HepG2 (cell line): ENCODE measurements around the gene CCND1. TPM values are rescaled to one million over a fixed set of nuclear protein-coding genes. Genes with fewer than 3 reads are reported as not detected.

Experiments
- ATAC-seq: fragments of 200-7000 bp; cut with Tn5 transposase; 3 replicates; pipeline ENCODE4 v1.9.1; 2020; ENCODE audit warnings: mild to moderate bottlenecking, moderate library complexity
- BruUV-seq: library from RNA; stranded (reverse); fragments of 400-500 nt; replicated peaks from 2 replicates; lab custom pipeline; 2021; lab: Mats Ljungman, UMichigan
- CTCF ChIA-PET: fragments of 300-600 bp; formaldehyde crosslinking; extraction: SDS; loops from one replicate; lab custom pipeline; 2021; ENCODE audit warnings: low total read pairs, inconsistent platforms, low intra/inter-chr PET ratio; lab: Yijun Ruan, JAX
- POLR2A ChIA-PET: fragments of 350-600 bp; sonication (Branson Sonifier 250); formaldehyde crosslinking; loops from one replicate; lab custom pipeline; 2020; ENCODE audit warnings: antibody characterized with exemption, inconsistent platforms; lab: Yijun Ruan, JAX
- DNase-seq: peaks from one replicate; pipeline ENCODE4 v3.0.0-alpha.2; 2015; ENCODE audit warnings: low spot score
- FAIRE-seq: peaks from 3 replicates; lab custom pipeline; 2011; peaks lifted over from hg19 to GRCh38; lab: Jason Lieb, UNC
- H2AFZ ChIP-seq: one replicate; pipeline ENCODE4 v1.6.1; 2011; ENCODE audit warnings: low read length, inconsistent platforms
- H3K27ac ChIP-seq: fragments of 300-600 bp; 3 replicates; pipeline ENCODE4 v1.8.0; 2011; ENCODE audit warnings: mixed run types, mild to moderate bottlenecking, mixed read lengths, low read length, inconsistent platforms; ENCODE audit not compliant: insufficient read depth; ENCODE audit errors: extremely low read length
- H3K27me3 ChIP-seq, 2 experiments: fragments of 200-600 bp in 1 of 2; 2 replicates in 1 of 2; 3 replicates in 1 of 2; pipeline versions ENCODE4 v1.6.0 to v1.8.0; 2011; ENCODE audit warnings: low read length in 2 of 2, mild to moderate bottlenecking in 2 of 2, moderate library complexity in 2 of 2, inconsistent platforms in 1 of 2; ENCODE audit not compliant: insufficient read depth in 2 of 2, control insufficient read depth in 1 of 2
- H3K36me3 ChIP-seq, 2 experiments: fragments of 200-600 bp in 1 of 2; replicated peaks in 1 of 2; 2 replicates in 1 of 2; 3 replicates in 1 of 2; pipeline versions ENCODE4 v1.5.1 to v1.8.0; 2011; ENCODE audit warnings: low read length in 2 of 2, inconsistent platforms in 1 of 2; ENCODE audit not compliant: insufficient read depth in 2 of 2, control insufficient read depth in 1 of 2
- H3K4me1 ChIP-seq: 2 replicates; pipeline ENCODE4 v1.5.1; 2012; ENCODE audit warnings: low read length, inconsistent platforms; ENCODE audit not compliant: insufficient read depth
- H3K4me2 ChIP-seq: 2 replicates; pipeline ENCODE4 v1.6.0; 2011; ENCODE audit warnings: low read depth, low read length, inconsistent platforms
- H3K4me3 ChIP-seq, 3 experiments: fragments of 200-600 bp in 1 of 3; sonication (generic), shearing (Covaris generic) in 1 of 3; replicated peaks in 1 of 3; 2 replicates each; pipeline ENCODE4 v1.5.1; 2011 to 2016; ENCODE audit warnings: low read length in 3 of 3, inconsistent platforms in 2 of 3, low read depth in 2 of 3, mild to moderate bottlenecking in 2 of 3, control low read depth in 1 of 3, mixed read lengths in 1 of 3; ENCODE audit not compliant: insufficient read depth in 1 of 3
- H3K79me2 ChIP-seq: one replicate; pipeline ENCODE4 v1.6.1; 2011; ENCODE audit warnings: low read length, inconsistent platforms; ENCODE audit not compliant: insufficient read depth
- H3K9ac ChIP-seq: 2 replicates; pipeline ENCODE4 v1.6.0; 2011; ENCODE audit warnings: mild to moderate bottlenecking, low read depth, low read length, inconsistent platforms; ENCODE audit not compliant: insufficient read depth
- H3K9me3 ChIP-seq: 2 replicates; pipeline ENCODE4 v1.5.1; 2012; ENCODE audit warnings: mild to moderate bottlenecking, low read length
- H4K20me1 ChIP-seq: 2 replicates; pipeline ENCODE4 v1.6.0; 2011; ENCODE audit warnings: inconsistent platforms, mild to moderate bottlenecking, low read length, moderate library complexity; ENCODE audit not compliant: insufficient read depth
- EHMT2 ChIP-seq: fragments of 200-600 bp; sonication (generic); IDR thresholded peaks from 2 replicates; pipeline ENCODE4 v1.7.0; 2017; ENCODE audit warnings: antibody characterized with exemption, low read depth, low read length, borderline replicate concordance
- FOXJ3 ChIP-seq: sonication (generic); formaldehyde crosslinking; IDR thresholded peaks from 2 replicates; pipeline ENCODE4 v1.4.0; 2020; ENCODE audit warnings: missing genetic modification reagents, mild to moderate bottlenecking, borderline replicate concordance
- NFE2L2 ChIP-seq: fragments of 150-350 bp; IDR thresholded peaks from 2 replicates; pipeline ENCODE4 v1.6.1; 2014; ENCODE audit warnings: low read length
- NPAS2 ChIP-seq: sonication (generic); formaldehyde crosslinking; IDR thresholded peaks from 2 replicates; pipeline ENCODE4 v1.8.0; 2022; ENCODE audit warnings: mild to moderate bottlenecking, missing genetic modification reagents, borderline replicate concordance
- SCMH1 ChIP-seq: sonication (generic); formaldehyde crosslinking; IDR thresholded peaks from 2 replicates; pipeline ENCODE4 v1.9.0; 2021; ENCODE audit warnings: missing genetic modification reagents, mild to moderate bottlenecking, borderline replicate concordance
- ZNF605 ChIP-seq: sonication (generic); formaldehyde crosslinking; IDR thresholded peaks from 2 replicates; pipeline ENCODE4 v1.8.0; 2022; ENCODE audit warnings: mild to moderate bottlenecking, missing genetic modification reagents
- ZNF768 ChIP-seq: sonication (generic); formaldehyde crosslinking; IDR thresholded peaks from 2 replicates; pipeline ENCODE4 v1.4.0; 2020; ENCODE audit warnings: missing genetic modification reagents
- ZNF780A ChIP-seq: sonication (generic); formaldehyde crosslinking; IDR thresholded peaks from 2 replicates; pipeline ENCODE4 v1.8.0; 2022; ENCODE audit warnings: mild to moderate bottlenecking, missing genetic modification reagents, moderate library complexity
- WGBS: methylation state at CpG from one replicate; pipeline ENCODE4 v1.1.6; 2017; ENCODE audit warnings: low lambda C conversion rate; 5-methylcytosine and 5-hydroxymethylcytosine counted together
- in situ Hi-C: cut with HindIII; loops from 2 replicates; pipeline ENCODE4 v1.10.0; 2017; ENCODE audit warnings: low pct_unique_long_range_greater_than_20kb; ENCODE audit not compliant: extremely low pct_ligation_motif_present
- intact Hi-C: fragments of 100-400 bp; cut with micrococcal nuclease; formaldehyde crosslinking; loops from one replicate; pipeline ENCODE4 v1.10.0; 2022; ENCODE audit not compliant: unreplicated experiment
- polyA plus RNA-seq, 8 experiments: library from polyadenylated mRNA; depleted of rRNA in 3 of 8; stranded (reverse) in 7 of 8; unstranded in 1 of 8; fragments of >200 nt; fragmentation: Illumina TruSeq in 4 of 8; extraction: Trizol in 4 of 8; gene quantifications; 2 replicates each; pipeline versions ENCODE4 v1.2.1 to v1.2.3, GENCODE V29; 2011 to 2016; ENCODE audit warnings: low read depth in 4 of 8, missing spikeins in 1 of 8, mixed read lengths in 1 of 8; ENCODE audit not compliant: insufficient read depth in 1 of 8
- total RNA-seq, 5 experiments: library from RNA; depleted of rRNA; stranded (reverse); fragments of >200 nt; fragmentation: Illumina TruSeq; extraction: Trizol; gene quantifications; 2 replicates each; pipeline ENCODE4 v1.2.3, GENCODE V29; 2016; ENCODE audit warnings: low read depth in 1 of 5
- TF ChIP-seq, protein P1 (sequence below): fragments of 450-650 bp; IDR thresholded peaks from 2 replicates; pipeline ENCODE4 v1.6.1; 2017; ENCODE audit warnings: mild to moderate bottlenecking
- TF ChIP-seq, protein P2 (sequence below), 2 experiments: sonication (generic) in 1 of 2; formaldehyde crosslinking in 1 of 2; IDR thresholded peaks; 2 replicates each; pipeline versions ENCODE4 v1.5.1 to v1.6.1; 2011 to 2020; ENCODE audit warnings: borderline replicate concordance in 1 of 2, low read depth in 1 of 2, low read length in 1 of 2, mild to moderate bottlenecking in 1 of 2, missing genetic modification reagents in 1 of 2, moderate library complexity in 1 of 2
- TF ChIP-seq, protein P3 (sequence below): sonication (generic); formaldehyde crosslinking; IDR thresholded peaks from 2 replicates; pipeline ENCODE4 v1.4.0; 2020; ENCODE audit warnings: missing genetic modification reagents, mild to moderate bottlenecking, borderline replicate concordance
- TF ChIP-seq, protein P4 (sequence below): IDR thresholded peaks from 2 replicates; pipeline ENCODE4 v1.6.1; 2016
- TF ChIP-seq, protein P5 (sequence below): sonication (generic); formaldehyde crosslinking; IDR thresholded peaks from 2 replicates; pipeline ENCODE4 v1.4.0; 2020; ENCODE audit warnings: missing genetic modification reagents

Gene CCND1
- total and polyA plus RNA-seq, 2 of the 13 experiments (the other 11 are each of a cell fraction or from before 2014, with no cell fraction given) = 107 to 136 TPM

DNA sequence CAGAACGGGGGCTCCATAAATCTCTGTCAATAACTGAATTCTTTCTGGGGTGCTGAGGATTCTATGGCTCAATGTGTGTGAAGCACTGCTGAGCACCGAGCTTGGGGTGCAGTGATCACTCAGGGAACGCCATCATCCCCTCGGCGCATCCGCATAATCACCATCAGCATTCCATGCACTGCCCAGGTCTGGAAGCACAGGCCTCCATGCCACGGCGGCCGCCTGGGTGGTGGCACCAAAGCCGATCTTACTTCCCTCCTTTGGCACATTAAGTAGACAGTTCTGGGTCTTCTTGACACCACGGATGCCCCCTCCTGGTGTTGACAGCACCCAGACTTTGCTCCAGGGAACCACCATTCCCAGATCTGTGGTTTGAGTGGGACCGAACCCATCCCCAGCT lies 18.6 kb downstream of the CCND1 start:
- CTCF ChIA-PET = no interaction called here
- no peak for TF ChIP-seq ZNF780A
- no peak for TF ChIP-seq EHMT2
- TF ChIP-seq, protein P1, sequence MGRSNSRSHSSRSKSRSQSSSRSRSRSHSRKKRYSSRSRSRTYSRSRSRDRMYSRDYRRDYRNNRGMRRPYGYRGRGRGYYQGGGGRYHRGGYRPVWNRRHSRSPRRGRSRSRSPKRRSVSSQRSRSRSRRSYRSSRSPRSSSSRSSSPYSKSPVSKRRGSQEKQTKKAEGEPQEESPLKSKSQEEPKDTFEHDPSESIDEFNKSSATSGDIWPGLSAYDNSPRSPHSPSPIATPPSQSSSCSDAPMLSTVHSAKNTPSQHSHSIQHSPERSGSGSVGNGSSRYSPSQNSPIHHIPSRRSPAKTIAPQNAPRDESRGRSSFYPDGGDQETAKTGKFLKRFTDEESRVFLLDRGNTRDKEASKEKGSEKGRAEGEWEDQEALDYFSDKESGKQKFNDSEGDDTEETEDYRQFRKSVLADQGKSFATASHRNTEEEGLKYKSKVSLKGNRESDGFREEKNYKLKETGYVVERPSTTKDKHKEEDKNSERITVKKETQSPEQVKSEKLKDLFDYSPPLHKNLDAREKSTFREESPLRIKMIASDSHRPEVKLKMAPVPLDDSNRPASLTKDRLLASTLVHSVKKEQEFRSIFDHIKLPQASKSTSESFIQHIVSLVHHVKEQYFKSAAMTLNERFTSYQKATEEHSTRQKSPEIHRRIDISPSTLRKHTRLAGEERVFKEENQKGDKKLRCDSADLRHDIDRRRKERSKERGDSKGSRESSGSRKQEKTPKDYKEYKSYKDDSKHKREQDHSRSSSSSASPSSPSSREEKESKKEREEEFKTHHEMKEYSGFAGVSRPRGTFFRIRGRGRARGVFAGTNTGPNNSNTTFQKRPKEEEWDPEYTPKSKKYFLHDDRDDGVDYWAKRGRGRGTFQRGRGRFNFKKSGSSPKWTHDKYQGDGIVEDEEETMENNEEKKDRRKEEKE = no peak
- no peak for TF ChIP-seq NPAS2 (CRISPR knock-in tag)
- TF ChIP-seq, protein P2, sequence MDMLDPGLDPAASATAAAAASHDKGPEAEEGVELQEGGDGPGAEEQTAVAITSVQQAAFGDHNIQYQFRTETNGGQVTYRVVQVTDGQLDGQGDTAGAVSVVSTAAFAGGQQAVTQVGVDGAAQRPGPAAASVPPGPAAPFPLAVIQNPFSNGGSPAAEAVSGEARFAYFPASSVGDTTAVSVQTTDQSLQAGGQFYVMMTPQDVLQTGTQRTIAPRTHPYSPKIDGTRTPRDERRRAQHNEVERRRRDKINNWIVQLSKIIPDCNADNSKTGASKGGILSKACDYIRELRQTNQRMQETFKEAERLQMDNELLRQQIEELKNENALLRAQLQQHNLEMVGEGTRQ (IDR thresholded peaks at IDR 0.05; ENCODE audit: low read depth, low read length) = no peak
- TF ChIP-seq, protein P2 (CRISPR knock-in tag; IDR thresholded peaks at IDR 0.05; ENCODE audit: borderline replicate concordance) = no peak
- TF ChIP-seq ZNF768 (CRISPR knock-in tag) = no peak
- no peak for TF ChIP-seq FOXJ3 (CRISPR knock-in tag)
- TF ChIP-seq SCMH1 = no peak
- TF ChIP-seq, protein P3, sequence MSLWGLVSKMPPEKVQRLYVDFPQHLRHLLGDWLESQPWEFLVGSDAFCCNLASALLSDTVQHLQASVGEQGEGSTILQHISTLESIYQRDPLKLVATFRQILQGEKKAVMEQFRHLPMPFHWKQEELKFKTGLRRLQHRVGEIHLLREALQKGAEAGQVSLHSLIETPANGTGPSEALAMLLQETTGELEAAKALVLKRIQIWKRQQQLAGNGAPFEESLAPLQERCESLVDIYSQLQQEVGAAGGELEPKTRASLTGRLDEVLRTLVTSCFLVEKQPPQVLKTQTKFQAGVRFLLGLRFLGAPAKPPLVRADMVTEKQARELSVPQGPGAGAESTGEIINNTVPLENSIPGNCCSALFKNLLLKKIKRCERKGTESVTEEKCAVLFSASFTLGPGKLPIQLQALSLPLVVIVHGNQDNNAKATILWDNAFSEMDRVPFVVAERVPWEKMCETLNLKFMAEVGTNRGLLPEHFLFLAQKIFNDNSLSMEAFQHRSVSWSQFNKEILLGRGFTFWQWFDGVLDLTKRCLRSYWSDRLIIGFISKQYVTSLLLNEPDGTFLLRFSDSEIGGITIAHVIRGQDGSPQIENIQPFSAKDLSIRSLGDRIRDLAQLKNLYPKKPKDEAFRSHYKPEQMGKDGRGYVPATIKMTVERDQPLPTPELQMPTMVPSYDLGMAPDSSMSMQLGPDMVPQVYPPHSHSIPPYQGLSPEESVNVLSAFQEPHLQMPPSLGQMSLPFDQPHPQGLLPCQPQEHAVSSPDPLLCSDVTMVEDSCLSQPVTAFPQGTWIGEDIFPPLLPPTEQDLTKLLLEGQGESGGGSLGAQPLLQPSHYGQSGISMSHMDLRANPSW (CRISPR knock-in tag) = no peak
- TF ChIP-seq, protein P4, sequence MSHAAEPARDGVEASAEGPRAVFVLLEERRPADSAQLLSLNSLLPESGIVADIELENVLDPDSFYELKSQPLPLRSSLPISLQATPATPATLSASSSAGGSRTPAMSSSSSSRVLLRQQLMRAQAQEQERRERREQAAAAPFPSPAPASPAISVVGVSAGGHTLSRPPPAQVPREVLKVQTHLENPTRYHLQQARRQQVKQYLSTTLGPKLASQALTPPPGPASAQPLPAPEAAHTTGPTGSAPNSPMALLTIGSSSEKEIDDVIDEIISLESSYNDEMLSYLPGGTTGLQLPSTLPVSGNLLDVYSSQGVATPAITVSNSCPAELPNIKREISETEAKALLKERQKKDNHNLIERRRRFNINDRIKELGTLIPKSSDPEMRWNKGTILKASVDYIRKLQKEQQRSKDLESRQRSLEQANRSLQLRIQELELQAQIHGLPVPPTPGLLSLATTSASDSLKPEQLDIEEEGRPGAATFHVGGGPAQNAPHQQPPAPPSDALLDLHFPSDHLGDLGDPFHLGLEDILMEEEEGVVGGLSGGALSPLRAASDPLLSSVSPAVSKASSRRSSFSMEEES (CRISPR knock-in tag) = no peak
- TF ChIP-seq, protein P5, sequence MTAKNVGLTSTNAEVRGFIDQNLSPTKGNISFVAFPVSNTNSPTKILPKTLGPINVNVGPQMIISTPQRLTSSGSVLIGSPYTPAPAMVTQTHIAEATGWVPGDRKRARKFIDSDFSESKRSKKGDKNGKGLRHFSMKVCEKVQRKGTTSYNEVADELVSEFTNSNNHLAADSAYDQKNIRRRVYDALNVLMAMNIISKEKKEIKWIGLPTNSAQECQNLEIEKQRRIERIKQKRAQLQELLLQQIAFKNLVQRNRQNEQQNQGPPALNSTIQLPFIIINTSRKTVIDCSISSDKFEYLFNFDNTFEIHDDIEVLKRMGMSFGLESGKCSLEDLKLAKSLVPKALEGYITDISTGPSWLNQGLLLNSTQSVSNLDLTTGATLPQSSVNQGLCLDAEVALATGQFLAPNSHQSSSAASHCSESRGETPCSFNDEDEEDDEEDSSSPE (CRISPR knock-in tag) = no peak
- no peak for TF ChIP-seq ZNF605
- no peak for TF ChIP-seq NFE2L2
- FAIRE-seq (no peak), DNase-seq (no peak), ATAC-seq (no peak)
- Histone ChIP-seq H3K4me1 (peaks cover 78% of the 10 kb centered on the region), H4K20me1 (no peaks in the 10 kb centered on the region), H2AFZ (no peak overlapping the region), H3K27me3 (no peaks in the 10 kb centered on the region), H3K79me2 (no peaks in the 10 kb centered on the region), H3K27ac (no peak overlapping the region), H3K4me3 (no peak overlapping the region), H3K9ac (no peak overlapping the region), H3K9me3 (no peaks in the 10 kb centered on the region), H3K36me3 (peaks cover 0 to under 1% of the 10 kb centered on the region in 2 experiments; a peak in 1 of 5 replicates), H3K4me2 (no peak overlapping the region)
- no TSS peak for BruUV-seq
- WGBS = 100% methylated on average over 4 of the region's 12 CpGs
- POLR2A ChIA-PET = interaction anchor here (1.4 to 6.1 kb wide), 4 partner anchors 9 to 50 kb away, joined by 3 to 128 read pairs (median 60); partner anchors contain the start of genes CCND1 and LTO1
- intact Hi-C loops (no loop called here), in situ Hi-C loops (loop anchor here (5.0 kb wide), 1 partner anchor 537 kb away; no protein-coding TSS in a partner anchor)
